ENCODE results near the gene ATOX1. TPM values are rescaled to one million over a fixed set of nuclear protein-coding genes. Genes with fewer than 3 reads are reported as not detected.

ATOX1 gene
- total and polyA plus RNA-seq, 2 of the 8 experiments (the other 6 are each of a cell fraction or from before 2014, with no cell fraction given): 79.9 to 232 TPM

GRCh38 chr5:151770383-151771258, 12.2 kb upstream of the ATOX1 start (continued):
- TF ChIP-seq CTCF (IDR thresholded peaks at IDR 0.05; ENCODE audit: control extremely low read depth in 1 of 3, insufficient read depth in 1 of 3, low read depth in 1 of 3, low read length in 3 of 3) (no peak; a peak in 1 of 4 replicates), SIX5 (IDR thresholded peaks at IDR 0.05; ENCODE audit: low read depth, low read length) (no peak), EP300 (IDR thresholded peaks at IDR 0.05; ENCODE audit: borderline replicate concordance in 1 of 2, low read depth in 2 of 2, low read length in 2 of 2) (no peak), RNF2 (IDR thresholded peaks at IDR 0.05; ENCODE audit: borderline replicate concordance, low read depth, low read length, missing control alignments, poor library complexity, severe bottlenecking) (no peak), BACH1 (IDR thresholded peaks at IDR 0.05; ENCODE audit: low read length) (peak; percentile 82), PHF8 (conservative IDR thresholded peaks at IDR 0.05; ENCODE audit: low read depth, low read length) (no peak), CREB1 (IDR thresholded peaks at IDR 0.05) (no peak), RFX5 (IDR thresholded peaks at IDR 0.05; ENCODE audit: borderline replicate concordance, low read depth, low read length) (no peak), ASH2L (IDR thresholded peaks at IDR 0.05; ENCODE audit: low read length) (peak; percentile 48), EZH2 (IDR thresholded peaks at IDR 0.05; ENCODE audit: low read depth, low read length, severe bottlenecking) (no peak), GABPA (IDR thresholded peaks at IDR 0.05; ENCODE audit: borderline replicate concordance, insufficient read depth, low read length) (no peak), JUN (IDR thresholded peaks at IDR 0.05; ENCODE audit: low read depth, low read length) (no peak), MAFK (IDR thresholded peaks at IDR 0.05; ENCODE audit: low read depth, low read length) (peak; percentile 80; the same call in 1 of the 2 replicates), BCL11A (IDR thresholded peaks at IDR 0.05; ENCODE audit: low read depth in 2 of 2, low read length in 2 of 2) (no peak), SIN3A (conservative IDR thresholded peaks at IDR 0.05 in 1 of 2, IDR thresholded peaks at IDR 0.05 in 1 of 2; ENCODE audit: low read depth in 1 of 2, low read length in 2 of 2) (no peak), KDM4A (IDR thresholded peaks at IDR 0.05; ENCODE audit: low read depth, low read length, severe bottlenecking) (no peak), CHD2 (IDR thresholded peaks at IDR 0.05; ENCODE audit: low read length) (no peak), KDM5A (IDR thresholded peaks at IDR 0.05; ENCODE audit: low read length) (no peak), SIRT6 (IDR thresholded peaks at IDR 0.05; ENCODE audit: low read length) (no peak), NRF1 (IDR thresholded peaks at IDR 0.05; ENCODE audit: low read depth, low read length) (no peak)
- TF ChIP-seq, protein P1, sequence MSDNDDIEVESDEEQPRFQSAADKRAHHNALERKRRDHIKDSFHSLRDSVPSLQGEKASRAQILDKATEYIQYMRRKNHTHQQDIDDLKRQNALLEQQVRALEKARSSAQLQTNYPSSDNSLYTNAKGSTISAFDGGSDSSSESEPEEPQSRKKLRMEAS (IDR thresholded peaks at IDR 0.05): peak; percentile 75

All from H1 (cell line).